Activated naive CD8-positive, alpha-beta T cell treated with anti-CD3 and anti-CD28 coated beads for 36 hours (primary cell): ENCODE data around the gene AFDN. TPM values are rescaled to one million over a fixed set of nuclear protein-coding genes. Genes with fewer than 3 reads are reported as not detected.
"Not testable (repeated sequence)": the region's sequence is repeated elsewhere in the genome, so short reads cannot be mapped to it uniquely, and the experiment has no call there.

Experiments
- DNase-seq: peaks from one replicate; pipeline ENCODE4 v3.0.0; 2021
- H3K27ac Mint-ChIP-seq: one replicate; pipeline ENCODE4 v1.8.0; 2022; ENCODE audit warnings: mild to moderate bottlenecking, moderate library complexity, mixed read lengths
- H3K27me3 Mint-ChIP-seq: one replicate; pipeline ENCODE4 v1.8.0; 2022; ENCODE audit warnings: mild to moderate bottlenecking, mixed read lengths
- H3K36me3 Mint-ChIP-seq: one replicate; pipeline ENCODE4 v1.8.0; 2021; ENCODE audit warnings: mild to moderate bottlenecking, mixed read lengths
- H3K4me1 Mint-ChIP-seq: one replicate; pipeline ENCODE4 v1.8.0; 2021; ENCODE audit warnings: mixed read lengths
- H3K4me3 Mint-ChIP-seq: one replicate; pipeline ENCODE4 v1.8.0; 2022; ENCODE audit warnings: mild to moderate bottlenecking, moderate library complexity, mixed read lengths
- H3K9me3 Mint-ChIP-seq: one replicate; pipeline ENCODE4 v1.8.0; 2022; ENCODE audit warnings: mixed read lengths
- total RNA-seq, 2 experiments: library from RNA; stranded (reverse); gene quantifications; one replicate each; pipeline ENCODE4 v1.2.3, GENCODE V29; 2021

Gene AFDN
- total RNA-seq, 2 experiments from 2014 or later: 18.7 to 23.5 TPM

GRCh38 chr6:167965592-167966539 lies 139.2 kb downstream of the AFDN start:
- Mint-ChIP-seq H3K27ac (no peak overlapping the region), H3K27me3 (no peaks in the 10 kb centered on the region), H3K9me3 (no peaks in the 10 kb centered on the region)

GRCh38 chr6:167966540-167966905 lies 139.8 kb downstream of the AFDN start:
- Mint-ChIP-seq H3K9me3 (no peaks in the 10 kb centered on the region), H3K36me3 (no peaks in the 10 kb centered on the region), H3K27ac (no peak overlapping the region), H3K27me3 (no peaks in the 10 kb centered on the region), H3K4me1 (no peaks in the 10 kb centered on the region), H3K4me3 (no peak overlapping the region)
- DNase-seq: no peak

More at GRCh38 chr6:167965592-167966539, 139.2 kb downstream of the AFDN start:
- no peaks in the 10 kb centered on the region for H3K4me1 Mint-ChIP-seq
- H3K4me3 Mint-ChIP-seq: no peak overlapping the region
- DNase-seq: no peak
- no peaks in the 10 kb centered on the region for H3K36me3 Mint-ChIP-seq

- H3K9me3 Mint-ChIP-seq: no peaks in the 10 kb centered on the region
- no peak overlapping the region for H3K27ac Mint-ChIP-seq
- no peak overlapping the region for H3K4me3 Mint-ChIP-seq
- H3K27me3 Mint-ChIP-seq: no peaks in the 10 kb centered on the region
- no peaks in the 10 kb centered on the region for H3K36me3 Mint-ChIP-seq
- DNase-seq: peak; percentile 21
- no peaks in the 10 kb centered on the region for H3K4me1 Mint-ChIP-seq
Observed at GRCh38 chr6:167968091-167968490, 141.4 kb downstream of the AFDN start.

GRCh38 chr6:167970230-167970629 lies 143.5 kb downstream of the AFDN start:
- Mint-ChIP-seq H3K27ac (no peak overlapping the region), H3K9me3 (no peaks in the 10 kb centered on the region), H3K4me1 (no peaks in the 10 kb centered on the region), H3K4me3 (no peak overlapping the region), H3K27me3 (no peaks in the 10 kb centered on the region), H3K36me3 (no peaks in the 10 kb centered on the region)
- DNase-seq: no peak

- no peaks in the 10 kb centered on the region for H3K36me3 Mint-ChIP-seq
- H3K27ac Mint-ChIP-seq: no peak overlapping the region
- no peaks in the 10 kb centered on the region for H3K4me1 Mint-ChIP-seq
- DNase-seq: no peak
- H3K9me3 Mint-ChIP-seq: no peaks in the 10 kb centered on the region
- no peak overlapping the region for H3K4me3 Mint-ChIP-seq
- H3K27me3 Mint-ChIP-seq: no peaks in the 10 kb centered on the region
Observed at GRCh38 chr6:167972193-167972592, 145.5 kb downstream of the AFDN start.

GRCh38 chr6:167973148-167973885 lies 146.6 kb downstream of the AFDN start:
- Mint-ChIP-seq H3K27ac (no peak overlapping the region), H3K4me3 (no peak overlapping the region), H3K4me1 (no peaks in the 10 kb centered on the region), H3K36me3 (no peaks in the 10 kb centered on the region), H3K9me3 (no peaks in the 10 kb centered on the region), H3K27me3 (no peaks in the 10 kb centered on the region)
- DNase-seq: no peak

GRCh38 chr6:167974640-167975344 lies 148.1 kb downstream of the AFDN start:
- no peak overlapping the region for H3K27ac Mint-ChIP-seq

GRCh38 chr6:167975458-167975857 lies 148.7 kb downstream of the AFDN start:
- H3K27me3 Mint-ChIP-seq: peaks cover 4% of the 10 kb centered on the region
- no peaks in the 10 kb centered on the region for H3K9me3 Mint-ChIP-seq
- no peak overlapping the region for H3K4me3 Mint-ChIP-seq
- no peak overlapping the region for H3K27ac Mint-ChIP-seq
- no peaks in the 10 kb centered on the region for H3K36me3 Mint-ChIP-seq
- DNase-seq: no peak
- no peaks in the 10 kb centered on the region for H3K4me1 Mint-ChIP-seq

More at GRCh38 chr6:167974640-167975344, 148.1 kb downstream of the AFDN start:
- peaks cover 4% of the 10 kb centered on the region for H3K27me3 Mint-ChIP-seq
- H3K9me3 Mint-ChIP-seq: no peaks in the 10 kb centered on the region
- no peak overlapping the region for H3K4me3 Mint-ChIP-seq
- no peaks in the 10 kb centered on the region for H3K36me3 Mint-ChIP-seq
- no peak for DNase-seq
- H3K4me1 Mint-ChIP-seq: no peaks in the 10 kb centered on the region

- H3K27me3 Mint-ChIP-seq, H3K4me1 Mint-ChIP-seq, H3K27ac Mint-ChIP-seq, DNase-seq, H3K4me3 Mint-ChIP-seq, H3K9me3 Mint-ChIP-seq, H3K36me3 Mint-ChIP-seq: not testable (repeated sequence)
Observed at GRCh38 chr6:167976116-167976657, 149.5 kb downstream of the AFDN start.

GRCh38 chr6:167976708-167977107 lies 150.0 kb downstream of the AFDN start:
- Mint-ChIP-seq H3K4me1 (no peaks in the 10 kb centered on the region), H3K36me3 (no peaks in the 10 kb centered on the region), H3K9me3 (no peaks in the 10 kb centered on the region), H3K4me3 (no peak overlapping the region), H3K27me3 (peaks cover 4% of the 10 kb centered on the region), H3K27ac (no peak overlapping the region)
- no peak for DNase-seq

GRCh38 chr6:167977717-167978467 lies 151.2 kb downstream of the AFDN start:
- Mint-ChIP-seq H3K9me3 (no peaks in the 10 kb centered on the region), H3K4me3 (no peak overlapping the region), H3K27ac (no peak overlapping the region), H3K4me1 (no peaks in the 10 kb centered on the region), H3K36me3 (no peaks in the 10 kb centered on the region), H3K27me3 (peaks cover 4% of the 10 kb centered on the region)
- no peak for DNase-seq

GRCh38 chr6:167978607-167979006 lies 151.9 kb downstream of the AFDN start:
- Mint-ChIP-seq H3K27me3 (peaks cover 4% of the 10 kb centered on the region), H3K36me3 (no peaks in the 10 kb centered on the region), H3K9me3 (no peaks in the 10 kb centered on the region), H3K4me1 (no peaks in the 10 kb centered on the region), H3K27ac (no peak overlapping the region), H3K4me3 (no peak overlapping the region)
- DNase-seq: no peak

GRCh38 chr6:167979436-167980139 lies 152.9 kb downstream of the AFDN start:
- H3K4me1 Mint-ChIP-seq: no peaks in the 10 kb centered on the region
- H3K9me3 Mint-ChIP-seq: no peaks in the 10 kb centered on the region

More at GRCh38 chr6:167979436-167980139, 152.9 kb downstream of the AFDN start:
- no peak for DNase-seq
- no peak overlapping the region for H3K4me3 Mint-ChIP-seq
- H3K27ac Mint-ChIP-seq: no peak overlapping the region
- H3K36me3 Mint-ChIP-seq: no peaks in the 10 kb centered on the region
- H3K27me3 Mint-ChIP-seq: peaks cover 4% of the 10 kb centered on the region
